ENCODE results near the gene RGS19.

The RGS19 gene

GRCh38 chr20:64113444-64113775 lies 34.1 kb upstream of the RGS19 start:
- Histone ChIP-seq H3K36me3 (replicated peaks in 1 of 2; ENCODE audit: control insufficient read depth in 2 of 2, insufficient read depth in 2 of 2, low read length in 2 of 2) (no peaks in the 10 kb centered on the region), H3K14ac (ENCODE audit: low read length) (no peak overlapping the region), H4K8ac (ENCODE audit: low read depth, low read length) (no peak overlapping the region), H4K91ac (ENCODE audit: low read depth, low read length, poor library complexity) (no peak overlapping the region), H3K27me3 (ENCODE audit: control insufficient read depth in 3 of 3, insufficient read depth in 3 of 3, low read depth in 1 of 3, low read length in 3 of 3) (peaks cover 0 to 60% (median 0%) of the 10 kb centered on the region in 3 experiments), H2BK120ac (ENCODE audit: low read depth, low read length) (peak overlapping the region; percentile 31), H3K4me3 (ENCODE audit: low read length in 2 of 2) (no peak overlapping the region), H2BK5ac (ENCODE audit: low read length) (peak overlapping the region; percentile 13), H3K4me1 (ENCODE audit: control insufficient read depth in 2 of 2, insufficient read depth in 1 of 2, low read depth in 1 of 2, low read length in 2 of 2) (peaks cover 0 to 2% of the 10 kb centered on the region in 2 donors), H3K4ac (ENCODE audit: low read length) (no peak overlapping the region), H2AFZ (ENCODE audit: low read length) (no peak overlapping the region), H3K9ac (ENCODE audit: low read depth, low read length, poor library complexity) (no peak overlapping the region), H3K23ac (ENCODE audit: low read depth, low read length, poor library complexity) (peak overlapping the region; percentile 80), H2AK5ac (ENCODE audit: low read depth, low read length) (peak overlapping the region; percentile 61), H3K79me1 (ENCODE audit: low read depth, low read length) (peaks cover 3% of the 10 kb centered on the region), H3K9me3 (replicated peaks in 1 of 2; ENCODE audit: control insufficient read depth in 2 of 2, insufficient read depth in 1 of 2, low read depth in 1 of 2, low read length in 2 of 2) (no peaks in the 10 kb centered on the region), H2BK12ac (ENCODE audit: low read length) (no peak overlapping the region), H3K27ac (replicated peaks; ENCODE audit: low read length) (no peak overlapping the region), H3K18ac (ENCODE audit: low read length) (peak overlapping the region; percentile 17), H2BK15ac (ENCODE audit: low read length) (peak overlapping the region; percentile 11), H3K4me2 (ENCODE audit: insufficient read depth, low read length, poor library complexity, severe bottlenecking) (no peak overlapping the region)
- DNase-seq (ENCODE audit: low spot score), result no peak
- WGBS, 2 donors (ENCODE audit: extremely low coverage in 2 of 2, insufficient read length in 2 of 2, insufficient replicate concordance in 1 of 2), result no CpG with 5 or more reads among the region's 6 CpGs

GRCh38 chr20:64112691-64113443 lies 33.5 kb upstream of the RGS19 start:
- Histone ChIP-seq H3K23ac (ENCODE audit: low read depth, low read length, poor library complexity) (no peak overlapping the region), H3K4ac (ENCODE audit: low read length) (no peak overlapping the region), H2BK12ac (ENCODE audit: low read length) (no peak overlapping the region), H3K9ac (ENCODE audit: low read depth, low read length, poor library complexity) (peak overlapping the region; percentile 21), H3K4me3 (ENCODE audit: low read length in 2 of 2) (no peak overlapping the region), H4K8ac (ENCODE audit: low read depth, low read length) (no peak overlapping the region), H3K36me3 (replicated peaks in 1 of 2; ENCODE audit: control insufficient read depth in 2 of 2, insufficient read depth in 2 of 2, low read length in 2 of 2) (no peaks in the 10 kb centered on the region), H3K9me3 (replicated peaks in 1 of 2; ENCODE audit: control insufficient read depth in 2 of 2, insufficient read depth in 1 of 2, low read depth in 1 of 2, low read length in 2 of 2) (no peaks in the 10 kb centered on the region), H2AK5ac (ENCODE audit: low read depth, low read length) (peak overlapping the region; percentile 61), H2AFZ (ENCODE audit: low read length) (no peak overlapping the region), H3K18ac (ENCODE audit: low read length) (peak overlapping the region; percentile 17), H3K4me2 (ENCODE audit: insufficient read depth, low read length, poor library complexity, severe bottlenecking) (no peak overlapping the region), H2BK15ac (ENCODE audit: low read length) (peak overlapping the region; percentile 11), H3K27ac (replicated peaks; ENCODE audit: low read length) (no peak overlapping the region), H3K79me1 (ENCODE audit: low read depth, low read length) (peaks cover 3% of the 10 kb centered on the region), H4K91ac (ENCODE audit: low read depth, low read length, poor library complexity) (peak overlapping the region; percentile 53), H2BK5ac (ENCODE audit: low read length) (peak overlapping the region; percentile 13), H3K14ac (ENCODE audit: low read length) (no peak overlapping the region), H2BK120ac (ENCODE audit: low read depth, low read length) (peak overlapping the region; percentile 31), H3K27me3 (ENCODE audit: control insufficient read depth in 3 of 3, insufficient read depth in 3 of 3, low read depth in 1 of 3, low read length in 3 of 3) (peaks cover 0 to 65% (median 0%) of the 10 kb centered on the region in 3 experiments), H3K4me1 (ENCODE audit: control insufficient read depth in 2 of 2, insufficient read depth in 1 of 2, low read depth in 1 of 2, low read length in 2 of 2) (peaks cover 0 to 2% of the 10 kb centered on the region in 2 donors)
- no peak for DNase-seq (ENCODE audit: low spot score)
- no CpG with 5 or more reads among the region's 18 CpGs for WGBS, 2 donors (ENCODE audit: extremely low coverage in 2 of 2, insufficient read length in 2 of 2, insufficient replicate concordance in 1 of 2)

- H3K14ac ChIP-seq (ENCODE audit: low read length), result no peak overlapping the region
- WGBS, 2 donors (ENCODE audit: extremely low coverage in 2 of 2, insufficient read length in 2 of 2, insufficient replicate concordance in 1 of 2), result no CpG with 5 or more reads among the region's 19 CpGs
- no peak overlapping the region for H3K4me2 ChIP-seq (ENCODE audit: insufficient read depth, low read length, poor library complexity, severe bottlenecking)
- no peak overlapping the region for H3K27ac ChIP-seq (replicated peaks; ENCODE audit: low read length)
- no peak overlapping the region for H3K18ac ChIP-seq (ENCODE audit: low read length)
- H3K9me3 ChIP-seq (replicated peaks in 1 of 2; ENCODE audit: control insufficient read depth in 2 of 2, insufficient read depth in 1 of 2, low read depth in 1 of 2, low read length in 2 of 2), result no peaks in the 10 kb centered on the region
- H3K27me3 ChIP-seq (ENCODE audit: control insufficient read depth in 3 of 3, insufficient read depth in 3 of 3, low read depth in 1 of 3, low read length in 3 of 3), result peaks cover 0 to 73% (median 0%) of the 10 kb centered on the region in 3 experiments
- peaks cover 0 to 4% of the 10 kb centered on the region in 2 donors for H3K4me1 ChIP-seq (ENCODE audit: control insufficient read depth in 2 of 2, insufficient read depth in 1 of 2, low read depth in 1 of 2, low read length in 2 of 2)
- H2BK120ac ChIP-seq (ENCODE audit: low read depth, low read length), result no peak overlapping the region
- no peaks in the 10 kb centered on the region for H3K36me3 ChIP-seq (replicated peaks in 1 of 2; ENCODE audit: control insufficient read depth in 2 of 2, insufficient read depth in 2 of 2, low read length in 2 of 2)
- no peak overlapping the region for H3K23ac ChIP-seq (ENCODE audit: low read depth, low read length, poor library complexity)
- no peak overlapping the region for H3K4ac ChIP-seq (ENCODE audit: low read length)
- H4K8ac ChIP-seq (ENCODE audit: low read depth, low read length), result no peak overlapping the region
- no peak overlapping the region for H4K91ac ChIP-seq (ENCODE audit: low read depth, low read length, poor library complexity)
- peaks cover 3% of the 10 kb centered on the region for H3K79me1 ChIP-seq (ENCODE audit: low read depth, low read length)
- peak overlapping the region; percentile 49 for H2BK15ac ChIP-seq (ENCODE audit: low read length)
- H2AK5ac ChIP-seq (ENCODE audit: low read depth, low read length), result peak overlapping the region; percentile 94
- H2BK12ac ChIP-seq (ENCODE audit: low read length), result no peak overlapping the region
- DNase-seq (ENCODE audit: low spot score), result no peak
- no peak overlapping the region for H2BK5ac ChIP-seq (ENCODE audit: low read length)
- no peak overlapping the region for H3K9ac ChIP-seq (ENCODE audit: low read depth, low read length, poor library complexity)
- H3K4me3 ChIP-seq (ENCODE audit: low read length in 2 of 2), result no peak overlapping the region
- H2AFZ ChIP-seq (ENCODE audit: low read length), result no peak overlapping the region
Measured at GRCh38 chr20:64111841-64112641, 32.7 kb upstream of the RGS19 start.
